ENCODE measurements around the gene FLYWCH2.

Gene FLYWCH2, protein sequence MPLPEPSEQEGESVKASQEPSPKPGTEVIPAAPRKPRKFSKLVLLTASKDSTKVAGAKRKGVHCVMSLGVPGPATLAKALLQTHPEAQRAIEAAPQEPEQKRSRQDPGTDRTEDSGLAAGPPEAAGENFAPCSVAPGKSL
- 9.8 to 19.9 (median 19.5) reads per million in 3 experiments for total RNA-seq

DNA sequence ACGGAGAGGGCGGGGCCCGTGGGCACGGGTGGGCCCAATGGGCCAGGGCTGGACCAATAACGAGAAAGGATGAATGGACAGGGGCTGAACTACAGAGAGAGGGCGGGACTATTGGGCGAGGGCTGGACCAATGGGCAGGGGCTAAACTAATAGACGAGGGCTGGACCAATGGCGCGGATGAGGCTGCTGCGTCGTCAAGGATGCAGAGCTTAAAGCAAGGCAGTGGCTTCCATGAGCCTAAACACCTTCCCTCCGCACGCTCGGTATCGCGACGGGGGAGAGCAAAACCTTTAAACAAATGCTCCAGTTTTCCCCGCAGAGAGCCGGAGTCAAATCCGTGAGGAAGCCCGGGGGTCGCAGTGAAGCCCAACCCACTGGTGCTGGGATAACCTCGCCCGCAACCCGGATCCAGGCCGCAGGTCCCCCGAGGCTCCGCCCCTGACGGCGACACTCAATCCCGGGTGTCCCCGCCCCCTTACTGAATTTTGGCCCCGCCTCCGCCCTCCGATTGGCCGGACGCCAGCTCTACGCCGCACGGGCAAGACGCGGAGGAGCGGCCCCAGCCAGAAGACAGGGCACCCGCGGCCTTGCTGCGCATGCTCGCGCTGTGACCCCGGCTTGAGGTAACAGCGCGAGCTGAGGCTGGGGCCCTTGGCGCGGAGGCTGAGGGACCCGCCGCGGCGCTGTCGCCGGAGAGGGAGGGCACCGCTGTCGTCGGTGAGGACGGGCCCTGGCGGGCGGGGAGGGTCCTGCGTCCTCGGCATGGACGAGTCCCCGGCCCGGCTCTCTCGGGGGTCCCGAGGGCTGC lies at the start of gene FLYWCH2:
FLYWCH2 (plus strand) TSS at position 566 of the 808 bp plus-strand sequence. CDS start 13,235 bp downstream, outside the sequence.
- peak; percentile 100 for DNase-seq

DNA sequence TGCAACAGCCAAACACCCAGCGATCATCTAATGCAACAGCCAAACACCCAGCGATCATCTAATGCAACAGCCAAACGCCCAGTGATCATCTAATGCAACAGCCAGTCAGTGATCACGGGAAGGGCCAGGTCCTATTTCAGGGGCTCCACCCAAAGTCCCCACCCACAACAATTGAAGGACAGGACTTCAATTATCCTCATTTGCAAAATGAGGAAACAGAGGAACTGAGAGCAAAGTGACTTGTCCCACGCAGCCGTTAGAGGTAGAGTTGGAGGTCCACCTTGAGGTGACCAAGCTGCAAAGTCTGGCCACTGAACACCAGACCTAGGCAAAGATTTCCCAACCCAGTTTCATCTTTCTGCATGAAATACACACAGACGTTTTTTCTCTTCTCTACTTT lies 49.2 kb upstream of the FLYWCH2 start:
- DNase-seq, result no peak

DNA sequence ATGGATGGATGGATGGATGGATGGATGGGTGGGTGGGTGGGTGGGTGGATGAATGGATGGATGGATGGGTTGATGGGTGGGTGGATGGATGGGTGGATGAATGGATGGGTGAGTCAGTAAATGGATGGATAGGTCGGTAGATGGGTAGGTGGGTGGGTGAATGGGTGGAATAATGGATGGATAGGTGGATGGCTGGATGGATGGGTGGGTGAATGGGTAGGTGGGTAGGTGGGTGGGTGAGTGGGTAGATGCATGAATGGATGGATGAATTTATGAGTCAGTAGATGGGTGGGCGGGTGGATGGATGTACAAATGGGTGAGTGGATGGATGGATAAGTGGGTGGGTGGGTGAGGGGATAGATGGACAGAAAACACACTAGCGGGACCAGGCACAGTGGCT lies 48.0 kb upstream of the FLYWCH2 start:
- no peak for DNase-seq

DNA sequence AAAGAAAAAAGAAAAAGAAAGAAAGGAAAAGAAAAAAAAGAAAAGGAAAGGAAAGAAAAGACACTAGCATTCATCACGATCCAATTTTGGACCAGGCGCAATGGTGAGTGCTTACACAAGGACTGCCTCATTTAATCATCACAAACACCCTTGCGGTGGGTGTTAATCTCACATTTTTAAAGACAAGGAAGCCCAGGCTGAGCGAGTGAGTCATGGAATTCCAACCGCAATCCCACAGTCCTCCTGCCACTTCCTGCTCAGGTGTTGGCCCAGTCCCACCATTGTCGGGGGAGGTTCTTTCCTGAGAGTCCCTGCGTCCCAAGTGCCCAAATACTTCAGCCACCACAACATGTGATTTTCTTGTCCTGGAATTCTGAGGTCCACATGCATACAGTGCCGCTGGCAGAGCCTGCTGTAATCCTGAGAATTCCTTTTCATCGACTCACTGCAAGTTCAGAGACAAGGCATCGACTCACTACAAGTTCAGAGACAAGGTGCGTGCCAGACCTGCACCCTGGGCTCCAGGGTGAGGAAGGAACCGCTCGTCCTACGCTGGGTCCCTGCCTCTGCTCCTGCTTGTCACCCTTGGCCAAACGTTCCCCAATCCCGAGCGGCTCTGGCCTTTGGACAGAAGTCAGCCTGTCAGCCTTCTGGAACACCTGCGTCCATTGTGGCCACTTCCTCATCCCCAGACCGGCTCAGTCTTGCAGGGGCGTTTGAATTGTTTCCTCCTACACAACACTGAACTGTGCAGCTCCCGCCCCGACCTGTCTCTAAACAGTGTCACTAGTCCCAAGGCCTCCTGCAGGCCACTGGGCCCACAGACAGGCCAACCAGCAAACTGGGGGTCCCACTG lies 47.1 kb upstream of the FLYWCH2 start:
- DNase-seq, result no peak

DNA sequence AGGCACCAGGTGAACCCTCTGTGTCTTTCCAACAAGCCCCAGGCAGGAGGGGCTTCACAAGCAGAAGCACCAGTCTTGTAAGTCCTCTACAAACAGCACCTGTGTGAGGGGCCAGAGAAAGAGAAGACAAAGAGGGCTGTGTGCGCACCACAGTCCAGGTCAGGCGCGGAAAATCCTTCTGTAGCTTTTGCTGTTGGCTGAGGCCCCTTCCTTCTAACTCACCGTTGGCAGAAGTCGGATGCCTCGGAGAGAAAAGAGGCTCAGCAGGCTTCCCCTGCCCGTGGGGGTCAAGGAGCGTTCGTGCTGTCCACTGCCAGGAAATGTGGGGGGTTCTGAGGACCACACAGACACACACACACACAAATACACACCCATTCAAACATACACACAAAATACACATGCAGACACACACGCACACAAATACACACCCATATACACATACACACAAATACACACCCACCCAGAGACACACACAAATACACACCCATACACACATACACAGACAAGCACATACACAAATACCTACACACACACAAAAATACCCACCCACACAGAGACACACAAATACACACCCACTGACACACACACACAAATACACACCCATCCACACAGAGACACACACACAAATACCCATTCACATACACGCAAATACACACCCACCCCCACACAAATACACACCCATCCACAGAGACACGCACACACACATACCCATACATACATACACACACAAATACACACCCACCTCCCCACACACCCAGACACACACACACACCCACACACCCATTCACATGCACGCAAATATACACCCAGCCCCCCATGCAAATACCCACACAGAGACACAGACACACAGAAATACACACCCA lies 46.1 kb upstream of the FLYWCH2 start:
- no peak for DNase-seq

DNA sequence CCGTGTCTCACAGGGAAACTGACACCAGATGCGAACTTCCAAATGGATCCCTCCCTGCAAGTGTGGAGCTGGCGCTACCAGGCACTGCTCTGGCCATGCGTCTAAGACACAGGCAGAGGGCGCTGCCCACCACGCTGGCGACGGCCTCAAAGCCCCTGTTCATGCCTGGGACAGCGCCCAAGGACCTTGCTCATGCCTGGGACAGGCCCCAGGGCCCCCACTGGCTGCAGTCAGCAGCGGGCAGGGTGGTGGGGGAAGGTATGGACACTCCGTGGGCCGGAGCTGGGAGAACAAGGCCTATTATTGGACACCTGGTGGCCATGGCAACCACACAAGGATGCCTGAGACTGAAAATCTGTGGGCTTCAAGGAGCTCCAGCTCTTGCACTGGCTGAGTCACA lies 44.1 kb upstream of the FLYWCH2 start:
- DNase-seq, result peak; percentile 38

DNA sequence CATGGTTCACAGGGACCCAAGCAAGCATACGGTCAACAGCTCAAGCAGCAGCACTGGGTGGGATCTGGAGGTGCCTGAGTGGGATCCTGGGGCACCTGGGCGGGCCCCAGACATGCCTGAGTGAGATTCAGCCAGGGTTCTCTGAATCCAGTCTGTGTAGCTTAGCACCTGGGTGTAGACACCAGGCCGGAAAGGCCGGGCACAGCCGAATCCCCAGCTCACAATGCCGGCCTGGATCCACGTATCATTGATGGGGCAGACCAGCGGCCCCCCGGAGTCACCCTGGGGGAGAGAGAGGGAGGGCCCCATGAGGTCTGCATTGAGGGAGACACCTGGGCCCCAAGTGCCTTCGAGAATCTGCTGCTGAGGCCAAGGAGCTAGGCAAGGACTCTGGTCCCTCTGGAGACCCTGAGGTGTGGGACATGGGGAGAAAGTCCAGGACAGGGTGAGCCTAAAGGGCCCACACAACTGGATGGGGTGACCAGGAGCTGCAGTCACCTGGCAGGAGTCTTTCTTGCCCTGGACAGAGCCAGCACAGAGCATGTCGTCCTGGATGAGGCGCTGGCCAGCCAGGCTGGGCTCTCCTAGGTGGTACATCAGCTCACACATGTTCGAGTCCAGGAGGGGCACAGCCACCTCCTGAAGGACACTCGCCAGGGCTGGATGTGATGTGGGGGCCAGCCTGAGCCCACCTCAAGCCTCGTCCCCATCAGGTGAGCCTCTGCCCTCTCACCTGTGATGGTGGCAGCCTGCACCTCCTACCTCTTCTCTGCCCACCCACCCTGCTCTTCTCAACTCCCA lies 43.2 kb upstream of the FLYWCH2 start:
- DNase-seq, result no peak

DNA sequence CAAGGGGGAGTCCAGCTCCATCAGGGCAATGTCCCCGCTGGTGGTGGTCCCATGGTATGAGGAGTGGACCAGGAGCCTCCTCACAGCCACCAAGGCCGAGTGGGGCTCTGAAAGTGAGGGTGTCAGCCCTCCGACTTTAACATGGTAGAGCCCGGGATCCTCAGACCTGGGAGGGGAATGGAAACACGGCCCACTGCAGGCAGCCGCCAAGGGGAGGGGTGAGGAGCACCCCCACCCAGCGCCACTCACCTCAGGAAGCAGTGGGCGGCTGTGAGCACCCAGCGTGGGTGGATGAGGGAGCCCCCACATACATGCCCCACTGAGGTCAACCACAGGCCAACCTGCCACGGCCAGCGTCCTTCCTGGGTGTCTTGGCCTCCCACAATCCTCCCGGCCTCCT lies 42.1 kb upstream of the FLYWCH2 start:
- no peak for DNase-seq

DNA sequence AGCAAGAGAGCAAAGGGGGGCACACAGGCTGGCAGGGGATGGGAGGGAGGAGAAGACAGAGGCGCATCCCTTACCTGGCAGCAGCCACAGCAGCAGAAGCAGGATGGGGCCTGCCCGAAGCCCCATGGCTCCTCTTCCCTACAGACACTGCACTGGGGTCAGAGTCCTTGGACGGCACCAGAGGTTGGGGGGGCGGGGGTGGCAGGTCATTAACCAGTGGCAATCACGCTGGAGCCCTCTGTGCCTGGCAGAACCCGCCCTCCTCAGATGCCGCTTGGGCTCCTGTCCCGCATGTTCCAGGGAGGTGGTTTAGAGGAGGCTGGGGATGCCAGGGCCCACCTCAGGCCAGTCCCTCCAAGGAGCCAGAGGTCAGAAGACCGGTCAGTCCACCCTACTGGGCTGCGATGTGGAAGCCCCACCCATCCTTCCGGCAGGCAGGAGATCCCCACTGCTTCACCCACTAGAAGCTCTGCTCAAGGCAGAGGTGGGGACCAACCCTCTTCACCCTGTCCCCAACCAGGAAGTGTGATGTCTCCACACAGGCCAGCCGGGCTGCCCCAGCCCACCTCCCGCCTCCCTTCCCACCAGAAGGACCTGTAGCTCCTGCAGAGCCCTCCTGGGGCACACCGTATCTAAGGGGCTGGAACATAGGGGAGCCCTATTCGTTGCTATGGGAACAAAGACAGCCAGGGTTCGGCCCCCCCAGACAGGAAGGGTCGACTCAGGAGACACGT lies 41.2 kb upstream of the FLYWCH2 start:
- DNase-seq, result no peak

DNA sequence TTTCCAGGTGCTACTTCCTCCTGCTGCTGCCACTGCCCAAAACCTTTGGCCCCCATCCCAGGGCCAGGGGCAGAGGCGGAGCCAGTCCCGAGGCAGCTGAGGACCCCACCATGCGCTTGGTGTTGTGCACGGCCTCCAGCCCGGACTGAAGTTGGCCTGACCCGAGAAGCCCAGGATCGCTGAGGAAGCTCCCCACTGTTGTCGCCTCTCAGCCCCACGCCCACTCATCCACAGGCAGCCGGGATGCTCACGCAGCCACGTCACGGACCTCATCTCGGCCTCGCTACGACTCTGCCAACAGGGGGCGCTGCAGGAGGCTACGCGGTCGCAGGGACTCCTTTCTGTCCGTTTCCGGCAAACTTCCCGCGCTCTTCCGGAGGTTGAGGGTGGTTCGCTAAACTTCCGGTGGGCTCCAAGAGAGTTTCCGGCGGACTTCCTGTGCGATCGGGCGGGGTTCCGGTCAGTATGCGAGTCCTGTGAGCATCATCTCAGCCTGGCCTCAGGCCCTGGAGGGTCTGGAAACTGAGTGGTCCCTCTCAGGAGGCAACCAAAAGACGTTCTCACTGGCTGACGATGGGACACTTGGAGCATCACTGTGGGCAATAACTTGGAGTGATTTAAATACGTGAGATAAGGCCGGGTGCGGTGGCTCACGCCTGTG lies 40.5 kb upstream of the FLYWCH2 start:
- peak; percentile 61 for DNase-seq

DNA sequence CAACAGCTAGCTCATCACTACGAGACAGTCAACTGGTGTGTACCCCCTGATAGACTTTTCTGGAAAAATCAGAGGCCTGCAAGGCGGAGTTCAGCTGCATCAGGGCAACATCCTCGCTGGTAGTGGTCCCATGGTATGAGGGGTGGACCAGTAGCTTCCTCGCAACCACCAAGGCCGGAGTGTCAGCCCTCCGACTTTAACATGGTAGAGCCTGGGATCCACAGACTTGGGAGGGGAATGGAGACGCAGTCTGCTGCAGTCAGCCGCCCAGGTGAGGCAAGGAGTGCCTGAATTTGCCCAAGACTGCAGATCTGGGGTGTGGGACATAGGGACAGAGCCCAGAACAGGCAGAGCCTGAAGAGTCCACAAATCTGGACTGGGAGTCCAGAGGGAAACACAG lies 39.5 kb upstream of the FLYWCH2 start:
- DNase-seq, result no peak

DNA sequence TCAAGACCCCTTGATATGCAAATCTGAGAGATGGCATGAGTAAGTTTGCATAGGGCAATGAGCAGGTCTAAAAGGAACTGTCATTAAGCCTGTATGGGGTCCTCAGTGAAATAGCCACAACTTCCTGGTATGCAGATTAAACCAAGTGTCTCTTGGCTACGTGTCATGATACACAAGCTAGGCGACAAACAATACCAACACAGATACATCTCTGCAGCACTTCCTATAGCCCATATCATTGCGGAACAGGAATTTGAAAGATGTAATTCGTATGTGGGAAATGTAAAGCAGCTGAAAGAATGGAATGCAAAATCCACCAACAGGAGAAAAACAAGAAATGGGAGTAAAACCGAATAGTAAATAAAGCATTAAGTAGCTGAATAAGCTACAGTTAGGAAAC lies 37.9 kb upstream of the FLYWCH2 start:
- DNase-seq, result no peak

DNA sequence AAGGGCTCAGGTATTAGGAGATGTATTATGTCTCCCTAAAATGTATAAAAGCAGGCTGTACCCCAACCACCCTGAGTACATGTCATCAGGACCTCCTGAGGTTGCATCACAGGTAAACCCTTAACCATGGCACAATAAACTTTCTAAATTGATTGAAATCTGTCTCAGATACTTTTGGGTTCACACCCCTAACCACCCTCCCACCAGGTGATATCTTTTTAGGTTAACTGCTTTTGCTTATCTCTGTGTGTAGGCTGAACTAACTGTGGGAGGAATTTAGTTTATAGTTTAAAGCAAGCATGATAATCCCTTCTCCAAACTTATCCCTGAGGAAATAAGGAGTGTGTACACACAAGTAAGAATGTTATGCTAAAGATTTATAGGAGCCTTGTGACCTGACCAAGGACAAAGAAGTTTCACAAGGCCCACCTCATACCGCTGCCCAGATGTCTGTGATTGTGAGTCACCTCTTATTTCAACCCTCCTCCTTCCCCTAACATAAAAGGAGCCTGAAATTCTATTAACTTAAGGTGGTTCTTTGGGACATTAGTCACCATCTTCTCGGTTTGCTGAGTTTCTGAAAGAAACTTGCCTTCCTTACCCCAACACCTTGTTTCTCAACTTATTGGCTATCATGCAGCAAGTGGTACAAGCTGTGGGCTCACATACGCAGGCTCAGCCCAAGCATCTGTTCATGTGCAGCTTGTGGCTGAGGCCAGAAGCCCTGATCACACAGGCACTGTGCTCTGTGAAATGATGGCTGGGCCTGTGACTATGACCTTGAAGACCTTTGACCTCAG lies 36.3 kb upstream of the FLYWCH2 start:
- no peak for DNase-seq

DNA sequence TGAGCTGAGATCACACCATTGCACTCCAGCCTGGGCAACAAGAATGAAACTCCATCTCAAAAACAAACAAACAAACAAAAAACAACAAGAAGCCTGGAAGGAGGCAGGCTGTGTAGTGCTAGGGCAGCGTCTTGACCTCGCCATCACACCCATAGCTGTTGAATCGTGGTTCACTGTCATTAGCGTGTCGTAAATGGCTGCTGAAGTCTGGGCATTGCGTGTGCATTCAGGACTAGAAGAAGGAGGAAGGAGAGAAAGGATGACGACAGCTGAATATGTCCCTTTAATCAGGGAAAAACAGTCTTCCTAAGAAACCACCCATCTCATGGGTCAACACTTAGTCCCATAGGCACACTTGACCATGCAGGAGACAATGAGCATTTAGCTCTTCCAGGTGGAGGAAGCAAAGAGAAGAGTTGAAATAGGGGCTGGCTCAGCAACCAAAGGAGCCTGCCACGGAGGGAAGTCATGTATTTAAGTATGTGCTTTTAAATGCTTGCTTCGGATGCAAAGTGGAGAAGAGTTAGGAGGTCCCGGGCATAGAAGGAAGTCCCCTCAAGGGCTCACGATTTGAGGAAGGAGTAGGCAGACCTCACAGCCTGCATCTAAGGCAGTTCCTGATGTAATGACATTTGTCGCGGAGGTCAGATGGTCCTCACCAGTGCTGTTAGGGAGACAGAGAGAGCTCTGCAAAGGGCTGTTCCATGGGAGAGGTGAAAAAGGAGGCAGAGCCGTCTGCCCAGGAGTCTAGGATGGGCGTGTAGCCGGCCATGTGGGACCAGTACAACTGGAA lies 33.9 kb upstream of the FLYWCH2 start:
- no peak for DNase-seq

DNA sequence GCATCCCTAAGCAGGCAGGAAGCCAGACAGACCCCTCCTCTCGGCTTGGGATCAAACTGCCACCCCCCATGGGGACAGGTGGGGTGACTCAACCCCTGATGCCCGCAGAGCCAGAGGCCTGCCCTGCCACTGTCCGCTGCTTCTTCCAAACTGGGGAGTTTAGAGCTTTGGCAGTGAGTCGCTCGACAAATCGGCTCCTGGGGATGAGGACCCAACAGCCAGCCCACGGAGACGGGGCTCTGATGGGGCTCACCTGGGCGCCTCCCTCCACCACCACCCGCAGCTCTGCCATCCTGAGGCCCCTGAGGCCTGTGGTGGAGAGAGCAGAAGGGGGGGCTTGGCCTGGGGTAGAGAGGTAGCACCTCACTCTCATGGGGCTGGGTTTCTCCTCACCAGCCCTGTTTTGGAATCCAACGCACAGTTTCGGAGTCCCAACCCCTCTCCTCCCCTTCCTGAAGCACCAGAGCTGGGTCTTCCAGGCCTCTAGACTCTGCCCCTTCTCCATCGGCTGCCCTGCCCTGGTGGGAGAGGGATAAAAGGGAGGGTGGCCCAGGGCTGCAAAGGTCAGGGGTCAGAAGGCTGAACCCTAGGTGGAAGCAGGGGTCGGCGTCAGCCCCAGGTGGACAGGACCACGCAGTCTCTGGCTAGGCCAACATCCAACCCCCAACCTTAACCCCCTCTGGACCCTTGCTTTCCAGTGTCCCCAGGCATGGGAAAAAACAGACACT lies 30.8 kb upstream of the FLYWCH2 start:
- no peak for DNase-seq

DNA sequence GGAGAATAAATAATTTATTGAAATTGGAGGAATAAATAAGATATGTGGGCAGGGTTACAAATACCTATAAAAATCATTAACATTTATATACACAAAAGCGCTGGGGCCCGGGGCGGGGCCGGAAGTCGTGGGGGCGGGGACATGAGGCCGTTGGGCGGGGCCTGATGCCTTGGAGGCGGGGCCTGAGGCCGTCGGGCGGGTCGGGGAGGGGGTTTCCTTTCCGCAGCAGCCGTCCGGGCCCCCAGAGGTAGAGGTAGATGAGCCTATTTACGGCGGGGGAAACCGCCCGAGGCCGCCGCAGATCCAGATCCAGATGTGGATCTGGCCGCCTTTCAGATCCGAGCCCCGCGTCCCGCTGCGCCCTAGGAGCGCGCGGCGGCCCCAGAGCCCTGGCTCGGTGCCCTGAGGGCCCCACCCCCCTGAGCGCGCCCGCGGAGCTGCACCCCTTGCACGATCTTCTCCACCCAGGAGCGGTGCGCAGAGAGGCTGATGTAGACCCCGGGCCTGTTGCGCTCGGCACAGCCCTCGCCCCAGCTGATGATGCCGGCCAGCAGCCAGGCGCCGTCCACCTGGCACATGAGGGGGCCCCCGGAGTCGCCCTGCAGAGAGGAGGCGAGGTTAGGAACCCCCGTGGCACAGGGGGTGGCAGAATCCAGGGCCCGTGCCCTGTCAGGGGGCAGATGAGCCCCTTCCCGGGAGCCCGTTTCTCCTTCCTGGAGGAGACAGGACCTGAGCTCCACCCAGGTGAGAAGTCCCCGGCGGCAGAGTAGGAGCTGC lies 30.1 kb upstream of the FLYWCH2 start:
- DNase-seq, result no peak

DNA sequence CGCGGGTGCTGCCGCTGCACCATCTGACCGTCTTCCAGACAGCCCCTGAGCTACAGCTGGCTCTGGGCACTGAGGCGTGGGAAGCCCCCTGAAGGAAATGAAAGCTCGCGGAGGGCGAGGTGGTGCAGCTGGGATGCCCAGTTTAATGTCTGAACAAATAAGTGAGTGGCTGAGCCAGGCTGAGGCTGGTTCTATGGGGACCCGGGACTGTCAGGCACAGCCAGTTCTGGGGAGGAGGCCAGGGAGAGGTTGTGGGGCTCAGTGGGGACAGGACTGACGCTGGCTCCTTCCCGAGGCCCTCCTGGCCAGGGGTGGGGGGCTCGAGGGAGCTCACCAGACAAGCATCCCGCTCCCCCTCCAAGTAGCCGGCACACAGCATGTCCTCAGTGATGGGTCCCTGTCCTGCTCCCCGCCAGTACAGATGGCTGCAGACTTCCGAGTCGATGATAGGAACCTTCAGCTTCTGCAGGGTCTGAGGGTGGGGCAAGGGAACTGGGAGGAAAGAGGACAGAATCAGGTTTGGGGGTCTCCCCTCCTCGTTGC lies 29.4 kb upstream of the FLYWCH2 start:
- DNase-seq, result no peak
